PC-3 (cell line): ENCODE results near the gene CAMK4. TPM values are rescaled to one million over a fixed set of nuclear protein-coding genes. Genes with fewer than 3 reads are reported as not detected.

Experiments used
- ATAC-seq: fragments of 200-7000 bp; cut with Tn5 transposase; 2 replicates; pipeline ENCODE4 v1.9.1; 2020; ENCODE audit warnings: mild to moderate bottlenecking, moderate library complexity
- BruUV-seq: library from RNA; stranded (reverse); fragments of 400-500 nt; replicated peaks from 2 replicates; lab custom pipeline; 2021; lab: Mats Ljungman, UMichigan
- CTCF ChIA-PET: fragments of 300-600 bp; sonication (Branson Sonifier 250); formaldehyde crosslinking; loops from one replicate; lab custom pipeline; 2022; ENCODE audit warnings: antibody characterized with exemption; lab: Charles Lee
- POLR2A ChIA-PET: fragments of 300-600 bp; sonication (Branson Sonifier 250); formaldehyde crosslinking; loops from one replicate; lab custom pipeline; 2022; ENCODE audit warnings: antibody characterized with exemption; ENCODE audit not compliant: unreplicated experiment; lab: Charles Lee
- DNase-seq: peaks from one replicate; pipeline ENCODE4 v3.0.0-alpha.2; 2015
- H2AFZ ChIP-seq: fragments of 300-600 bp; sonication (generic); 2 replicates; pipeline ENCODE4 v1.6.0; 2016; ENCODE audit warnings: antibody characterized with exemption, low read length
- H3F3A ChIP-seq: fragments of 300-600 bp; sonication (generic); one replicate; pipeline ENCODE4 v1.6.0; 2017; ENCODE audit warnings: antibody characterized with exemption, low read length, control low read depth, mild to moderate bottlenecking; ENCODE audit not compliant: unreplicated experiment
- H3K27ac ChIP-seq: fragments of 300-600 bp; sonication (generic); 2 replicates; pipeline ENCODE4 v1.5.1; 2016; ENCODE audit warnings: mild to moderate bottlenecking, low read length
- H3K27me3 ChIP-seq: fragments of 300-600 bp; sonication (generic); 2 replicates; pipeline ENCODE4 v1.6.1; 2016; ENCODE audit warnings: low read length, mixed read lengths
- H3K36me3 ChIP-seq: fragments of 300-600 bp; sonication (generic); 2 replicates; pipeline ENCODE4 v1.6.1; 2016; ENCODE audit warnings: low read depth, mixed run types, low read length, mixed read lengths
- H3K4me1 ChIP-seq: fragments of 300-600 bp; sonication (generic); 2 replicates; pipeline ENCODE4 v1.5.1; 2016; ENCODE audit warnings: low read length; ENCODE audit not compliant: insufficient read depth
- H3K4me2 ChIP-seq: fragments of 300-600 bp; sonication (generic); 2 replicates; pipeline ENCODE4 v1.6.0; 2016; ENCODE audit warnings: low read length
- H3K4me3 ChIP-seq: fragments of 300-600 bp; sonication (generic); 2 replicates; pipeline ENCODE4 v1.5.1; 2016; ENCODE audit warnings: mild to moderate bottlenecking, low read length, mixed read lengths
- H3K79me2 ChIP-seq: fragments of 300-600 bp; sonication (generic); 2 replicates; pipeline ENCODE4 v1.6.1; 2017; ENCODE audit warnings: low read length, mixed read lengths
- H3K9ac ChIP-seq: fragments of 300-600 bp; sonication (generic); 2 replicates; pipeline ENCODE4 v1.6.0; 2016; ENCODE audit warnings: mild to moderate bottlenecking, low read length
- H3K9me2 ChIP-seq: fragments of 300-600 bp; sonication (generic); replicated peaks from 2 replicates; pipeline ENCODE4 v1.6.1; 2016; ENCODE audit warnings: mixed run types, low read length, mixed read lengths
- H3K9me3 ChIP-seq: fragments of 300-600 bp; sonication (generic); 2 replicates; pipeline ENCODE4 v1.6.1; 2016; ENCODE audit warnings: low read length, mixed read lengths
- H4K20me1 ChIP-seq: fragments of 300-600 bp; sonication (generic); 2 replicates; pipeline ENCODE4 v1.6.1; 2016; ENCODE audit warnings: low read length, mixed read lengths
- CTCF ChIP-seq: fragments of 300-600 bp; sonication (generic); conservative IDR thresholded peaks from 2 replicates; pipeline ENCODE4 v1.5.1; 2017; ENCODE audit warnings: antibody characterized with exemption, low read depth, mild to moderate bottlenecking, low read length
- EZH2 ChIP-seq: fragments of 300-600 bp; sonication (generic); IDR thresholded peaks from one replicate; pipeline ENCODE4 v1.6.1; 2017; ENCODE audit warnings: antibody characterized with exemption, mild to moderate bottlenecking, low read length; ENCODE audit not compliant: unreplicated experiment
- EZH2phosphoT487 ChIP-seq: fragments of 300-600 bp; sonication (generic); IDR thresholded peaks from 2 replicates; pipeline ENCODE4 v1.6.1; 2018; ENCODE audit warnings: mild to moderate bottlenecking, antibody characterized with exemption, low read length, borderline replicate concordance
- intact Hi-C: fragments of 100-400 bp; cut with micrococcal nuclease; formaldehyde crosslinking; loops from 2 replicates; pipeline ENCODE4 v1.9.0; 2023
- total RNA-seq: library from RNA; depleted of rRNA; stranded (reverse); fragments of >200 nt; gene quantifications from 2 replicates; pipeline ENCODE4 v1.2.3, GENCODE V29; 2014

The CAMK4 gene
- total RNA-seq, 1 experiment from 2014 or later: 0.55 TPM

GRCh38 chr5:111262815-111263214 lies 38.6 kb downstream of the CAMK4 start:
- H3K9me2 ChIP-seq: no peaks in the 10 kb centered on the region
- H2AFZ ChIP-seq: no peak overlapping the region
- H3K4me3 ChIP-seq: no peak overlapping the region
- H3F3A ChIP-seq: no peaks in the 10 kb centered on the region
- no peaks in the 10 kb centered on the region for H3K79me2 ChIP-seq
- no peaks in the 10 kb centered on the region; the same call in 1 of the 2 replicates for H3K27me3 ChIP-seq
- H3K9me3 ChIP-seq: no peaks in the 10 kb centered on the region
- CTCF ChIA-PET: no interaction called here
- no peak overlapping the region for H3K4me2 ChIP-seq
- no peak overlapping the region for H3K9ac ChIP-seq
- H3K36me3 ChIP-seq: no peaks in the 10 kb centered on the region
- POLR2A ChIA-PET: no interaction called here
- intact Hi-C loops: no loop called here
- H4K20me1 ChIP-seq: no peaks in the 10 kb centered on the region
- TF ChIP-seq CTCF: no peak
- TF ChIP-seq EZH2phosphoT487: no peak
- no peak for TF ChIP-seq EZH2
- DNase-seq: peak; percentile 50
- no TSS peak for BruUV-seq
- no peak for ATAC-seq
- H3K27ac ChIP-seq: no peak overlapping the region
- H3K4me1 ChIP-seq: peaks cover 13% of the 10 kb centered on the region; the same call in 1 of the 2 replicates

GRCh38 chr5:111266491-111266890 lies 42.3 kb downstream of the CAMK4 start:
- DNase-seq (peak; percentile 88), ATAC-seq (peak; percentile 86)
- BruUV-seq: no TSS peak

More at GRCh38 chr5:111266491-111266890, 42.3 kb downstream of the CAMK4 start:
- no peak overlapping the region for H3K4me2 ChIP-seq
- H3K9me3 ChIP-seq: no peaks in the 10 kb centered on the region
- ChIA-PET POLR2A (no interaction called here), CTCF (no interaction called here)
- intact Hi-C loops: no loop called here
- no peaks in the 10 kb centered on the region for H3F3A ChIP-seq
- H3K4me3 ChIP-seq: no peak overlapping the region
- H3K27me3 ChIP-seq: 0 out of 2 replicates have a peak, but pooled peaks cover 5% of the 10 kb centered on the region
- no peak for TF ChIP-seq EZH2
- TF ChIP-seq EZH2phosphoT487: no peak
- TF ChIP-seq CTCF: no peak
- peak overlapping the region; percentile 20; the same call in 1 of the 2 replicates for H3K27ac ChIP-seq
- H2AFZ ChIP-seq: no peak overlapping the region
- H3K4me1 ChIP-seq: peaks cover 13% of the 10 kb centered on the region; the same call in 1 of the 2 replicates
- H3K36me3 ChIP-seq: no peaks in the 10 kb centered on the region
- H4K20me1 ChIP-seq: no peaks in the 10 kb centered on the region
- no peak overlapping the region for H3K9ac ChIP-seq
- no peaks in the 10 kb centered on the region for H3K79me2 ChIP-seq
- H3K9me2 ChIP-seq: no peaks in the 10 kb centered on the region
